Measurements from ENCODE around the gene PURA.

Gene PURA

DNA sequence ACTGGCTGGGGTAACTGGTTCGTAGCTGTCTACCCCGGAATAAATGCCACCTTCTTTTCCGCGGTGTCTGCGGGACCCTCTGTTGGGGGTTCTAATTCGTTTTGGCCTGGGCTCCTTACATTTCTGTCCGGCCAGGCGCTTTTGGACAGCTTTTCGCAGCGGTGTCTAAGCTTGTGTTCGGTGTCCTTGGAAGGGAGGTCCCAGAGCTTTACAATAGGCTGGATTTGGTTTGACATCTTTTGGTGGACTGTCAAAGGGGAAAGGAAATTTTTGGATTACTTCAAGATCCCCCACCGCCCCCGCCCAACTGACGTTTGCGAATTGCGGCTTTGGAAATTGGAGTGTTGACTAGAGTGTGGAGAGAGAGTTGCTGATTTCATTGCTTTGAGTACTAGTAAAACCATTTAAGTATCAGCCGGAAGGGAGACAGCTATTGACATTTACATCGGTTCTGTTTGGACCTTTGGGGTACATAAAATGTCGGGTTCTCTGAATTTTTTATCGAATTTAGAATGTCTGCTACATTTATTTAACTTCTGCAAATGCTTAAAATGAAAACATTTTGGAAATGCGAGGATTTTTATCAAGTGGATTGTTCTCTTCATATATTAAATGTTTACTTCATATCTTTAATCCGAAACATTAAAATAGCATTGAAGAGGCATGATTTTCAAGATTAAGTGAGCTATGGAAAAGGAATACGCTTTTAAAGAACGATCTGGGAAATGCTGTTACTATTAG is 4.7 kb upstream of the PURA start (continued):
- TF ChIP-seq ZNF184 (tag by site-specific recombination; IDR thresholded peaks at IDR 0.05) (no peak), ZNF169 (tag by site-specific recombination; IDR thresholded peaks at IDR 0.05) (no peak), ZNF138 (tag by site-specific recombination; IDR thresholded peaks at IDR 0.05; ENCODE audit: borderline replicate concordance) (no peak), ZNF837 (tag by site-specific recombination; IDR thresholded peaks at IDR 0.05) (no peak), PRDM6 (tag by site-specific recombination; IDR thresholded peaks at IDR 0.05) (peak; percentile 44; the same call in 1 of the 2 replicates), EGR2 (tag by site-specific recombination; IDR thresholded peaks at IDR 0.05; ENCODE audit: low read depth) (peak; percentile 23; the same call in 1 of the 2 replicates), ZNF239 (tag by site-specific recombination; IDR thresholded peaks at IDR 0.05) (no peak), GLI4 (tag by site-specific recombination; IDR thresholded peaks at IDR 0.05) (no peak), RBAK (tag by site-specific recombination; IDR thresholded peaks at IDR 0.05) (no peak), ZEB2 (tag by site-specific recombination; IDR thresholded peaks at IDR 0.05) (no peak), ZXDB (tag by site-specific recombination; IDR thresholded peaks at IDR 0.05) (no peak), KLF8 (tag by site-specific recombination; IDR thresholded peaks at IDR 0.05) (peak; percentile 26; the same call in 1 of the 2 replicates), ZNF146 (tag by site-specific recombination; IDR thresholded peaks at IDR 0.05) (no peak), ZBTB7A (tag by site-specific recombination; IDR thresholded peaks at IDR 0.05; ENCODE audit: low read depth) (peak; percentile 50; the same call in 1 of the 2 replicates), ZFP3 (tag by site-specific recombination; IDR thresholded peaks at IDR 0.05; ENCODE audit: low read depth) (no peak), ZNF664 (tag by site-specific recombination; IDR thresholded peaks at IDR 0.05) (no peak), FEZF1 (tag by site-specific recombination; IDR thresholded peaks at IDR 0.05) (no peak), KLF16 (tag by site-specific recombination; IDR thresholded peaks at IDR 0.05) (no peak), ZNF488 (tag by site-specific recombination; IDR thresholded peaks at IDR 0.05) (no peak), ZNF670 (tag by site-specific recombination; IDR thresholded peaks at IDR 0.05; ENCODE audit: low read depth) (no peak), PATZ1 (tag by site-specific recombination; IDR thresholded peaks at IDR 0.05) (peak; percentile 88), ZNF23 (tag by site-specific recombination; IDR thresholded peaks at IDR 0.05; ENCODE audit: borderline replicate concordance) (no peak), ZNF707 (tag by site-specific recombination; IDR thresholded peaks at IDR 0.05) (no peak), ZNF843 (tag by site-specific recombination; IDR thresholded peaks at IDR 0.05) (no peak), IKZF3 (tag by site-specific recombination; IDR thresholded peaks at IDR 0.05) (no peak)
- TF ChIP-seq, protein P1, sequence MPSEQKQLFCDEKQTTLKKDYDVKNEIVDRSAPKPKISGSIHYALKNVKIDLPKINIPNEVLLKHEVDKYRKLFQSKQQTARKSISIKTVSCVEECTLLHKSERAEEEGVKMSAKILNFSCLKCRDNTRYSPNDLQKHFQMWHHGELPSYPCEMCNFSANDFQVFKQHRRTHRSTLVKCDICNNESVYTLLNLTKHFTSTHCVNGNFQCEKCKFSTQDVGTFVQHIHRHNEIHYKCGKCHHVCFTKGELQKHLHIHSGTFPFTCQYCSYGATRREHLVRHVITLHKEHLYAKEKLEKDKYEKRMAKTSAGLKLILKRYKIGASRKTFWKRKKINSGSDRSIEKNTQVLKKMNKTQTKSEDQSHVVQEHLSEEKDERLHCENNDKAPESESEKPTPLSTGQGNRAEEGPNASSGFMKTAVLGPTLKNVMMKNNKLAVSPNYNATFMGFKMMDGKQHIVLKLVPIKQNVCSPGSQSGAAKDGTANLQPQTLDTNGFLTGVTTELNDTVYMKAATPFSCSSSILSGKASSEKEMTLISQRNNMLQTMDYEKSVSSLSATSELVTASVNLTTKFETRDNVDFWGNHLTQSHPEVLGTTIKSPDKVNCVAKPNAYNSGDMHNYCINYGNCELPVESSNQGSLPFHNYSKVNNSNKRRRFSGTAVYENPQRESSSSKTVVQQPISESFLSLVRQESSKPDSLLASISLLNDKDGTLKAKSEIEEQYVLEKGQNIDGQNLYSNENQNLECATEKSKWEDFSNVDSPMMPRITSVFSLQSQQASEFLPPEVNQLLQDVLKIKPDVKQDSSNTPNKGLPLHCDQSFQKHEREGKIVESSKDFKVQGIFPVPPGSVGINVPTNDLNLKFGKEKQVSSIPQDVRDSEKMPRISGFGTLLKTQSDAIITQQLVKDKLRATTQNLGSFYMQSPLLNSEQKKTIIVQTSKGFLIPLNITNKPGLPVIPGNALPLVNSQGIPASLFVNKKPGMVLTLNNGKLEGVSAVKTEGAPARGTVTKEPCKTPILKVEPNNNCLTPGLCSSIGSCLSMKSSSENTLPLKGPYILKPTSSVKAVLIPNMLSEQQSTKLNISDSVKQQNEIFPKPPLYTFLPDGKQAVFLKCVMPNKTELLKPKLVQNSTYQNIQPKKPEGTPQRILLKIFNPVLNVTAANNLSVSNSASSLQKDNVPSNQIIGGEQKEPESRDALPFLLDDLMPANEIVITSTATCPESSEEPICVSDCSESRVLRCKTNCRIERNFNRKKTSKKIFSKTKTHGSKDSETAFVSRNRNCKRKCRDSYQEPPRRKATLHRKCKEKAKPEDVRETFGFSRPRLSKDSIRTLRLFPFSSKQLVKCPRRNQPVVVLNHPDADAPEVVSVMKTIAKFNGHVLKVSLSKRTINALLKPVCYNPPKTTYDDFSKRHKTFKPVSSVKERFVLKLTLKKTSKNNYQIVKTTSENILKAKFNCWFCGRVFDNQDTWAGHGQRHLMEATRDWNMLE (tag by site-specific recombination; conservative IDR thresholded peaks at IDR 0.05; ENCODE audit: low read depth) = no peak
- TF ChIP-seq, protein P2, sequence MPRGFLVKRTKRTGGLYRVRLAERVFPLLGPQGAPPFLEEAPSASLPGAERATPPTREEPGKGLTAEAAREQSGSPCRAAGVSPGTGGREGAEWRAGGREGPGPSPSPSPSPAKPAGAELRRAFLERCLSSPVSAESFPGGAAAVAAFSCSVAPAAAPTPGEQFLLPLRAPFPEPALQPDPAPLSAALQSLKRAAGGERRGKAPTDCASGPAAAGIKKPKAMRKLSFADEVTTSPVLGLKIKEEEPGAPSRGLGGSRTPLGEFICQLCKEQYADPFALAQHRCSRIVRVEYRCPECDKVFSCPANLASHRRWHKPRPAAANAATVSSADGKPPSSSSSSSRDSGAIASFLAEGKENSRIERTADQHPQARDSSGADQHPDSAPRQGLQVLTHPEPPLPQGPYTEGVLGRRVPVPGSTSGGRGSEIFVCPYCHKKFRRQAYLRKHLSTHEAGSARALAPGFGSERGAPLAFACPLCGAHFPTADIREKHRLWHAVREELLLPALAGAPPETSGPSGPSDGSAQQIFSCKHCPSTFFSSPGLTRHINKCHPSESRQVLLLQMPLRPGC (tag by site-specific recombination; IDR thresholded peaks at IDR 0.05) = no peak
- TF ChIP-seq, protein P3, sequence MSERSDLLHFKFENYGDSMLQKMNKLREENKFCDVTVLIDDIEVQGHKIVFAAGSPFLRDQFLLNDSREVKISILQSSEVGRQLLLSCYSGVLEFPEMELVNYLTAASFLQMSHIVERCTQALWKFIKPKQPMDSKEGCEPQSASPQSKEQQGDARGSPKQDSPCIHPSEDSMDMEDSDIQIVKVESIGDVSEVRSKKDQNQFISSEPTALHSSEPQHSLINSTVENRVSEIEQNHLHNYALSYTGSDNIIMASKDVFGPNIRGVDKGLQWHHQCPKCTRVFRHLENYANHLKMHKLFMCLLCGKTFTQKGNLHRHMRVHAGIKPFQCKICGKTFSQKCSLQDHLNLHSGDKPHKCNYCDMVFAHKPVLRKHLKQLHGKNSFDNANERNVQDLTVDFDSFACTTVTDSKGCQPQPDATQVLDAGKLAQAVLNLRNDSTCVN (tag by site-specific recombination; optimal IDR thresholded peaks at IDR 0.05) = no peak
